HepG2 (cell line): ENCODE results near the gene TNXB. TPM values are rescaled to one million over a fixed set of nuclear protein-coding genes. Genes with fewer than 3 reads are reported as not detected.

ENCODE experiments used
- CERS6 ChIP-seq: sonication (generic); formaldehyde crosslinking; IDR thresholded peaks from 2 replicates; pipeline ENCODE4 v1.5.0; 2020; ENCODE audit warnings: missing genetic modification reagents
- GATAD2A ChIP-seq: IDR thresholded peaks from 2 replicates; pipeline ENCODE4 v1.6.1; 2016
- GRHL1 ChIP-seq: sonication (generic); formaldehyde crosslinking; conservative IDR thresholded peaks from 2 replicates; pipeline ENCODE4 v1.8.0; 2022; ENCODE audit warnings: missing genetic modification reagents
- KLF11 ChIP-seq: IDR thresholded peaks from 2 replicates; pipeline ENCODE4 v1.6.1; 2016; ENCODE audit warnings: missing compliant biosample characterization
- LCORL ChIP-seq, 2 experiments: fragments of 450-650 bp in 1 of 2; sonication (generic) in 1 of 2; formaldehyde crosslinking in 1 of 2; IDR thresholded peaks; 2 replicates each; pipeline versions ENCODE4 v1.5.0 to v1.6.1; 2017 to 2020; ENCODE audit warnings: antibody characterized with exemption in 1 of 2, missing genetic modification reagents in 1 of 2
- MTA3 ChIP-seq: sonication (generic); formaldehyde crosslinking; IDR thresholded peaks from 2 replicates; pipeline ENCODE4 v1.4.0; 2020; ENCODE audit warnings: missing genetic modification reagents
- MXI1 ChIP-seq: IDR thresholded peaks from 3 replicates; pipeline ENCODE4 v1.6.1; 2012; ENCODE audit warnings: low read depth, low read length, inconsistent platforms, borderline replicate concordance
- NRL ChIP-seq: sonication (generic); formaldehyde crosslinking; IDR thresholded peaks from 2 replicates; pipeline ENCODE4 v1.5.0; 2020; ENCODE audit warnings: missing genetic modification reagents, mild to moderate bottlenecking, moderate library complexity, borderline replicate concordance
- PRDM10 ChIP-seq: sonication (generic); formaldehyde crosslinking; IDR thresholded peaks from 2 replicates; pipeline ENCODE4 v1.4.0; 2020; ENCODE audit warnings: low read depth, missing genetic modification reagents
- PRPF4 ChIP-seq: fragments of 200-400 bp; formaldehyde crosslinking; IDR thresholded peaks from 2 replicates; pipeline ENCODE4 v1.6.1; 2016; ENCODE audit warnings: low read length, low read depth; ENCODE audit not compliant: poor library complexity, severe bottlenecking
- RXRA ChIP-seq: sonication (generic); formaldehyde crosslinking; IDR thresholded peaks from 2 replicates; pipeline ENCODE4 v1.5.1; 2020; ENCODE audit warnings: missing genetic modification reagents
- SRSF4 ChIP-seq: fragments of 200-400 bp; formaldehyde crosslinking; IDR thresholded peaks from one replicate; pipeline ENCODE4 v1.6.1; 2018; ENCODE audit warnings: mild to moderate bottlenecking, low read depth, low read length, moderate library complexity; ENCODE audit not compliant: poor library complexity, severe bottlenecking
- TBP ChIP-seq: sonication (generic); formaldehyde crosslinking; IDR thresholded peaks from 2 replicates; pipeline ENCODE4 v1.5.0; 2020; ENCODE audit warnings: missing genetic modification reagents
- ZBTB20 ChIP-seq: sonication (generic); formaldehyde crosslinking; IDR thresholded peaks from 2 replicates; pipeline ENCODE4 v1.8.1; 2023; ENCODE audit warnings: missing genetic modification reagents, low read depth, mild to moderate bottlenecking, borderline replicate concordance
- ZNF331 ChIP-seq: sonication (generic); formaldehyde crosslinking; IDR thresholded peaks from 2 replicates; pipeline ENCODE4 v1.4.0; 2020; ENCODE audit warnings: missing genetic modification reagents
- ZNF879 ChIP-seq: sonication (generic); formaldehyde crosslinking; IDR thresholded peaks from 2 replicates; pipeline ENCODE4 v1.8.1; 2023; ENCODE audit warnings: missing genetic modification reagents
- polyA plus RNA-seq, 8 experiments: library from polyadenylated mRNA; depleted of rRNA in 3 of 8; stranded (reverse) in 7 of 8; unstranded in 1 of 8; fragments of >200 nt; fragmentation: Illumina TruSeq in 4 of 8; extraction: Trizol in 4 of 8; gene quantifications; 2 replicates each; pipeline versions ENCODE4 v1.2.1 to v1.2.3, GENCODE V29; 2011 to 2016; ENCODE audit warnings: low read depth in 4 of 8, missing spikeins in 1 of 8, mixed read lengths in 1 of 8; ENCODE audit not compliant: insufficient read depth in 1 of 8
- total RNA-seq, 5 experiments: library from RNA; depleted of rRNA; stranded (reverse); fragments of >200 nt; fragmentation: Illumina TruSeq; extraction: Trizol; gene quantifications; 2 replicates each; pipeline ENCODE4 v1.2.3, GENCODE V29; 2016; ENCODE audit warnings: low read depth in 1 of 5

TNXB gene
- total and polyA plus RNA-seq, 2 of the 13 experiments (the other 11 are each of a cell fraction or from before 2014, with no cell fraction given) = 1.6 to 2.7 TPM

GRCh38 chr6:32047855-32048766, 61.0 kb downstream of the TNXB start (continued):
- TF ChIP-seq PRDM10 = peak; percentile 36; the same call in 1 of the 2 replicates
- TF ChIP-seq TBP (CRISPR knock-in tag) = no peak
- TF ChIP-seq KLF11 (CRISPR knock-in tag) = peak; percentile 65; the same call in 1 of the 2 replicates
- TF ChIP-seq CERS6 (CRISPR knock-in tag) = peak; percentile 76; the same call in 1 of the 2 replicates
- TF ChIP-seq PRPF4 = no peak
- peak; percentile 90 for TF ChIP-seq ZNF331 (CRISPR knock-in tag)
- TF ChIP-seq SRSF4 = no peak
- TF ChIP-seq RXRA = peak; percentile 81
- peak; percentile 59; the same call in 1 of the 3 replicates for TF ChIP-seq MXI1
- 0 out of 2 replicates have a peak, but pooled peaks have one; percentile 27 for TF ChIP-seq ZNF879 (CRISPR knock-in tag)
- no peak for TF ChIP-seq LCORL (IDR thresholded peaks at IDR 0.05)
- peak; percentile 94 for TF ChIP-seq LCORL (CRISPR knock-in tag; IDR thresholded peaks at IDR 0.05)
- TF ChIP-seq GRHL1 = no peak
- peak; percentile 73 for TF ChIP-seq GATAD2A (CRISPR knock-in tag)
- TF ChIP-seq MTA3 (CRISPR knock-in tag) = no peak
- TF ChIP-seq NRL (CRISPR knock-in tag) = peak; percentile 80; the same call in 1 of the 2 replicates
- TF ChIP-seq ZBTB20 (CRISPR knock-in tag) = no peak; the same call in 1 of the 2 replicates
